Effector memory CD8-positive, alpha-beta T cell (primary cell): ENCODE measurements around the gene ATP23.

Experiments
- ATAC-seq: fragments of 150-1000 bp; cut with Tn5 transposase; replicated peaks from 2 replicates; pipeline ENCODE4 v1.10.0; 2021; ENCODE audit warnings: mild to moderate bottlenecking, moderate library complexity
- DNase-seq, 3 experiments: peaks; one replicate each; pipeline ENCODE4 v3.0.0; 2021
- H3K27ac Mint-ChIP-seq, 2 donors: one replicate each; pipeline ENCODE4 v1.8.0; 2022; ENCODE audit warnings: mild to moderate bottlenecking in 2 of 2, mixed read lengths in 2 of 2, moderate library complexity in 2 of 2
- H3K27me3 Mint-ChIP-seq, 2 donors: one replicate each; pipeline ENCODE4 v1.8.0; 2022; ENCODE audit warnings: mixed read lengths in 2 of 2
- H3K36me3 Mint-ChIP-seq: one replicate; pipeline ENCODE4 v1.8.0; 2022; ENCODE audit warnings: mild to moderate bottlenecking, moderate library complexity, mixed read lengths; ENCODE audit not compliant: insufficient read depth
- H3K4me1 Mint-ChIP-seq, 2 donors: one replicate each; pipeline ENCODE4 v1.8.0; 2022; ENCODE audit warnings: low read depth in 2 of 2, mixed read lengths in 2 of 2
- H3K4me3 Mint-ChIP-seq, 2 donors: one replicate each; pipeline ENCODE4 v1.8.0; 2022; ENCODE audit warnings: mild to moderate bottlenecking in 2 of 2, mixed read lengths in 2 of 2, moderate library complexity in 2 of 2
- H3K9me3 Mint-ChIP-seq, 2 donors: one replicate each; pipeline ENCODE4 v1.8.0; 2022; ENCODE audit warnings: mixed read lengths in 2 of 2

The ATP23 gene

GRCh38 chr12:57966536-57966935 lies 25.2 kb downstream of the ATP23 start:
- DNase-seq: no peak
- Mint-ChIP-seq H3K27ac (no peak overlapping the region), H3K9me3 (peaks cover 10 to 31% of the 10 kb centered on the region in 2 donors), H3K36me3 (no peaks in the 10 kb centered on the region), H3K27me3 (no peaks in the 10 kb centered on the region), H3K4me1 (no peaks in the 10 kb centered on the region), H3K4me3 (no peak overlapping the region)
- ATAC-seq: no peak

- Mint-ChIP-seq H3K36me3 (no peaks in the 10 kb centered on the region), H3K9me3 (no peaks in the 10 kb centered on the region), H3K4me3 (no peak overlapping the region), H3K27ac (no peak overlapping the region), H3K4me1 (no peaks in the 10 kb centered on the region), H3K27me3 (peaks cover 31 to 37% of the 10 kb centered on the region in 2 donors)
- no peak for ATAC-seq
- no peak for DNase-seq
Measured at GRCh38 chr12:57983146-57983857, 41.9 kb downstream of the ATP23 start.

GRCh38 chr12:57983858-57984505 lies 42.6 kb downstream of the ATP23 start:
- H3K27ac Mint-ChIP-seq: no peak overlapping the region

GRCh38 chr12:57984629-57985151 lies 43.3 kb downstream of the ATP23 start:
- H3K27ac Mint-ChIP-seq: no peak overlapping the region

More at GRCh38 chr12:57983858-57984505, 42.6 kb downstream of the ATP23 start:
- Mint-ChIP-seq H3K9me3 (no peaks in the 10 kb centered on the region), H3K36me3 (no peaks in the 10 kb centered on the region), H3K4me1 (no peaks in the 10 kb centered on the region), H3K4me3 (no peak overlapping the region), H3K27me3 (peaks cover 27 to 30% of the 10 kb centered on the region in 2 donors)
- ATAC-seq (no peak), DNase-seq (no peak)

GRCh38 chr12:57985685-57986084 lies 44.3 kb downstream of the ATP23 start:
- ATAC-seq (no peak), DNase-seq (no peak)
- H3K4me3 Mint-ChIP-seq: no peak overlapping the region
- H3K4me1 Mint-ChIP-seq: no peaks in the 10 kb centered on the region
- H3K36me3 Mint-ChIP-seq: no peaks in the 10 kb centered on the region
- no peaks in the 10 kb centered on the region for H3K9me3 Mint-ChIP-seq
- peaks cover 17 to 18% of the 10 kb centered on the region in 2 donors for H3K27me3 Mint-ChIP-seq
- H3K27ac Mint-ChIP-seq: no peak overlapping the region

More at GRCh38 chr12:57984629-57985151, 43.3 kb downstream of the ATP23 start:
- H3K36me3 Mint-ChIP-seq: no peaks in the 10 kb centered on the region
- DNase-seq (no peak), ATAC-seq (no peak)
- no peaks in the 10 kb centered on the region for H3K4me1 Mint-ChIP-seq
- H3K9me3 Mint-ChIP-seq: no peaks in the 10 kb centered on the region
- H3K4me3 Mint-ChIP-seq: no peak overlapping the region
- peaks cover 23 to 26% of the 10 kb centered on the region in 2 donors for H3K27me3 Mint-ChIP-seq

DNA sequence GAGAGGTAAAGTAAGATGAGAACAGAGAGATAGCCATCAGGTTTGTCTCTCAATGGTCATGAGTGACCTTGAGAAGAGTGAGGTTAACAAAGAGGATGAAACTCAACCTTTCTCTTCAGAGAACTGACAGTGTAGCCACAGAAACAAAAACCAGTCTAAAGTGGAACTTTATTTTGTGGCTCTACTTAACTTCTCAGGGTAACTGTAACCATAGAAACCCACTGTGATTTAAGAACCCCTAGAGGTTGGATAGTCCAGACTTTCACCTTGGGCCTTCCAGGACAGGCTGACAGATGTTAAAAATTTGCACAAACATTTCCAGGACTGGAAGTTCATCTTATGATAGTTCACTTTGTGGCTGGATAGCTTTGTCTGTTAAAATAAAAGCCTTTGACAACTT lies 48.5 kb downstream of the ATP23 start:
- peaks cover 9 to 14% of the 10 kb centered on the region in 2 donors for H3K27me3 Mint-ChIP-seq
- ATAC-seq: no peak
- H3K36me3 Mint-ChIP-seq: no peaks in the 10 kb centered on the region
- H3K4me1 Mint-ChIP-seq: no peaks in the 10 kb centered on the region
- no peak for DNase-seq
- H3K27ac Mint-ChIP-seq: no peak overlapping the region
- H3K4me3 Mint-ChIP-seq: no peak overlapping the region
- H3K9me3 Mint-ChIP-seq: no peaks in the 10 kb centered on the region

- Mint-ChIP-seq H3K27ac (no peak overlapping the region), H3K27me3 (peaks cover 9 to 11% of the 10 kb centered on the region in 2 donors), H3K4me3 (no peak overlapping the region), H3K4me1 (no peaks in the 10 kb centered on the region), H3K9me3 (no peaks in the 10 kb centered on the region), H3K36me3 (no peaks in the 10 kb centered on the region)
- no peak for ATAC-seq
- DNase-seq: no peak
Measured at GRCh38 chr12:57990241-57990883, 49.0 kb downstream of the ATP23 start.

DNA sequence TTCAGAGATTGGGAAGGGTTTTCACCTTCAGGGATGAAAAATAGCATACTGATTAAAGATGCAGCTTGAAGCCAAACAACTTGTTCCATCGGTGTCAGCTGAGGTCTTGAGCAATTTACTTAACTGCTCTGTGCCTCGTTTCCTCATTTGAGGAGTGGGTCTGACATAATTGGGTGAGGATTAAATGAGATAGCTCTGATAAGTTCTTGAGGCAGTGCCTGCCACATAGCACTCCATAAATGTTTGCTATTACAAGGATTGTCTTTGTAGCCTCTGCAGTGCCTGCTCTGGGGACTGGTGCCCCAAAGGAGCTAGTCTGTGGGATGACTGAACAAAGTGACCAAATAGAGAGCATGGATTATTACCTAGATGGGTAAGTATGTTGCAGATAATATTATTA lies 50.6 kb downstream of the ATP23 start:
- no peaks in the 10 kb centered on the region for H3K4me1 Mint-ChIP-seq
- no peak overlapping the region for H3K27ac Mint-ChIP-seq
- H3K27me3 Mint-ChIP-seq: peaks cover 13 to 21% of the 10 kb centered on the region in 2 donors
- ATAC-seq (no peak), DNase-seq (no peak)
- no peaks in the 10 kb centered on the region for H3K36me3 Mint-ChIP-seq
- no peak overlapping the region for H3K4me3 Mint-ChIP-seq
- peaks cover 0 to 11% of the 10 kb centered on the region in 2 donors for H3K9me3 Mint-ChIP-seq

GRCh38 chr12:57993030-57993429 lies 51.7 kb downstream of the ATP23 start:
- Mint-ChIP-seq H3K9me3 (peaks cover 0 to 11% of the 10 kb centered on the region in 2 donors), H3K27ac (no peak overlapping the region), H3K27me3 (peaks cover 13 to 26% of the 10 kb centered on the region in 2 donors), H3K4me3 (no peak overlapping the region), H3K36me3 (no peaks in the 10 kb centered on the region), H3K4me1 (no peaks in the 10 kb centered on the region)
- ATAC-seq: no peak
- no peak for DNase-seq

DNA sequence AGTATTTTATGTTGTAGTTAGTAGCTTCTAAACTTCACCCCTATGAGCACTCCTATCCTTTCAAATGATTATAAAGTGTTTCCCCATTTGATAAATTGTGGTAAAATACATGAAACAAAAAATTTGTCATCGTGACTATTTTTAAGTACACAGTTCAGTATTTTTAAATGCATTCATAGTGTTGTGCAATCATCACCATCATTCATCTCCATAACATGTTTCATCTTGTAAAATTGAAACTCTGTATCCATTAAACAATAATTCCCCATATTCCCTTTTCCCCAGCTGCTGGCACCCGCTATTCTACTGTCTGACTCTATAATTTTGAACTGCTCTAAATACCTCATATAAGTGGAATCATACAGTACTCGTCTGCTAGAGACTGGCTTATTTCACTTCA lies 52.5 kb downstream of the ATP23 start:
- no peak for ATAC-seq

DNA sequence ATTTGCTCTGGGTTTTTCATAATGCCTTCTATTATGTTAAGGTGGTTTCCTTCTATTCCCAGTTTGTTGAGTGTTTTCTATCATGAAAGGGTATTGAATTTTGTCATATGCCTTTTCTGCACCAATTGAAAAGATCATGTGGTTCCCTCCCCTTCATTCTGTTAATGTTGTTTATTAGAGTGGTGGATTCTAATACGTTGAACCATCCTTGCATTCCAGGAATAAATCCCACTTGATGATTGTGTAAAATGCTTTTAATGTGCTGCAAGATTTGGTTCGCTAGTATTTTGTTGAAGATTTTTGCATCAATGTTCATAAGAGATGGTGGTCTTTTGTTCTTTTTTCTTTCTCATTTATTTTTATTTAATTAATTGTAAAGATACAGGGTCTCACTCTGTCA lies 55.2 kb downstream of the ATP23 start:
- Mint-ChIP-seq H3K4me1 (no peaks in the 10 kb centered on the region), H3K4me3 (no peak overlapping the region), H3K27ac (no peak overlapping the region), H3K9me3 (peaks cover 4 to 21% of the 10 kb centered on the region in 2 donors), H3K27me3 (peaks cover 4 to 26% of the 10 kb centered on the region in 2 donors), H3K36me3 (no peaks in the 10 kb centered on the region)
- no peak for DNase-seq
- no peak for ATAC-seq

More for the DNA sequence above, 52.5 kb downstream of the ATP23 start:
- Mint-ChIP-seq H3K4me1 (no peaks in the 10 kb centered on the region), H3K36me3 (no peaks in the 10 kb centered on the region), H3K27me3 (peaks cover 12 to 26% of the 10 kb centered on the region in 2 donors), H3K9me3 (peaks cover 0 to 11% of the 10 kb centered on the region in 2 donors), H3K27ac (no peak overlapping the region), H3K4me3 (no peak overlapping the region)
- no peak for DNase-seq

GRCh38 chr12:57998251-57998650 lies 56.9 kb downstream of the ATP23 start:
- Mint-ChIP-seq H3K9me3 (peaks cover 6 to 21% of the 10 kb centered on the region in 2 donors), H3K27me3 (peaks cover 4 to 35% of the 10 kb centered on the region in 2 donors), H3K4me3 (no peak overlapping the region), H3K36me3 (no peaks in the 10 kb centered on the region), H3K4me1 (no peaks in the 10 kb centered on the region), H3K27ac (no peak overlapping the region)
- DNase-seq (no peak), ATAC-seq (no peak)

- no peak for ATAC-seq
- Mint-ChIP-seq H3K36me3 (no peaks in the 10 kb centered on the region), H3K27ac (no peak overlapping the region), H3K4me1 (no peaks in the 10 kb centered on the region), H3K27me3 (peaks cover 22 to 40% of the 10 kb centered on the region in 2 donors), H3K9me3 (peaks cover 6 to 21% of the 10 kb centered on the region in 2 donors), H3K4me3 (no peak overlapping the region)
- no peak for DNase-seq
Measured at GRCh38 chr12:58000499-58000898, 59.1 kb downstream of the ATP23 start.
